ENCODE data around the gene APOA1. TPM values are rescaled to one million over a fixed set of nuclear protein-coding genes. Genes with fewer than 3 reads are reported as not detected.

The APOA1 gene
- polyA plus RNA-seq, 12 donors: 0.75 to 46.8 (median 2.3) TPM; not detected in 1

DNA sequence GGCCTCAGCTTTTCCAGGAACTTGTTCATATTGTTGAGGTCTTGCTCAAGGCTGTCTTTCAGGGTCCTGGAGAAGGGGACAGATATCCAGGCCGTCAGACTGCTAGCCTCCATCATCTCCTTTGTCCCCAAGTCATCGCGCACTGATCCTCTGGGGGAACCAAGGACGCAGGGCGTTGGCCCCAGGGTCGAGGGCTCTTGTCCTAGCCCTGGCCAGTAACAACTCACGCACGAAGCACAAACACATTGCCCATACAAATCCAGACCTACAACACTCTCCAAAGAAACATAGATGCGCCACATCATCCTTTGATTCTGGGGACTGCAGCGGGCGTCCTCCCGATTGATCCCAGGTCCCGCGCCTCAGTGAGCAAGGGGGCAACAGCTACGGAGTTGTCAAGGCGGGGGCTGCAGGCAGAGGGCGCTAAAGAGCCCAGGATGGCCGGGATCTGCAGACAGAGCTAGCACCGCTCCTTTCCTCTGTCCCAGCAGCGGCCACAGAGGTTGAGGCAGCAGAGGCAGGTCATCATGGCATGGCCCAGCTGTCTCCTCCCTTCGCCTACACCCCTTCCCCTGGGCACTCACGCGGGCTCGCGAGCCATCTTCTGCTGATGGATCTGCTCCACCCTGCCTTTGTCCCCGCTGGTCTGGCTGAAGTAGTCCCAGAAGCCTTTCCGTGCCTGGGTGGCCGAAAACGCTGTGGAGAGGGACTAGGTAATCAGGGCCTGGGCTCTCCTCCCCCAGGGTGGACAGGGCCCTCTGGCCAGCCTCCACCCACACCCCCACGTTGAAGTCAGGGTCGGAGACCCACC, 46.2 kb downstream of the APOA1 start:
- peak; percentile 67 for DNase-seq

DNA sequence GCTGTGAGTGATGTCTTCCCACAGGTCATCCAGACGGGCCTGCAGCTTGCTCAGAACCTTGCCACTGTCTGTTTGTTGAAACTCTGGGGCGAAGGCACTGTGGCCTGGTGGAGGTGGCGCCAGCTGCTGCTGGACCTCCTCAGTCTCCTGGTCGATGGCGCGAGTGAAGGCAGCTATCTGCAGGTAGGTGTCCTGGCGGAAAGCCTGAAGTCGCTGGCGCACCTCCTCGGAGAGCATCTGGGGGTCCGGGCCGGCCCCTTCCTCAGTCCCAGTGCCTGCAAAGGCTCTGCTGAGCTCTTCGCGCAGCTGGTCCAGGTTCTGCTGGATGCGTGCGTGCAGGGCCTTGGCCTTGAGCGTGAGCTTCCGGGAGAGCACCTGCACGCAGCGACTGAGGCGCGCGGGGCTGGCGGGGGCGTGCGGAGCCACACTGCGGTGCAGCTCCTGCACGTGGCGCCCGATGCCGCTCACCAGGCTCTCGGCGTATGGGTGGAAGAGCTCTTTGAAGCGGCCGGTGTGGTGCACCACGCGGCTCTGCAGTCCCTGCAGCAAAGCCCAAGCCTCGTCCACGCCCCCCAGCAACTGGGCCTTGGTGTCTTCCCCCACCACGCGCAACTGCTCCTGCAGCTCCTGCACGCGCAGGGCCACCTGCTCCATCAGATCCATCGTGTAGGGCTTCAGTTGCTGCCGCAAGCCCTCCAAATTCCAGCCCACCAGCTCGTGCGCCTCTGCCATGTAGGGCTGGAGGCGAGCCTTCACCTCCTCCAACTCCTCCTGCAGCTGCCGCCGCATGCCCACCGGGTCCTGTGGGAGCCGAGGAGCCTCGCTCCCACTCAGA, 47.0 kb downstream of the APOA1 start:
- no peak for DNase-seq

DNA sequence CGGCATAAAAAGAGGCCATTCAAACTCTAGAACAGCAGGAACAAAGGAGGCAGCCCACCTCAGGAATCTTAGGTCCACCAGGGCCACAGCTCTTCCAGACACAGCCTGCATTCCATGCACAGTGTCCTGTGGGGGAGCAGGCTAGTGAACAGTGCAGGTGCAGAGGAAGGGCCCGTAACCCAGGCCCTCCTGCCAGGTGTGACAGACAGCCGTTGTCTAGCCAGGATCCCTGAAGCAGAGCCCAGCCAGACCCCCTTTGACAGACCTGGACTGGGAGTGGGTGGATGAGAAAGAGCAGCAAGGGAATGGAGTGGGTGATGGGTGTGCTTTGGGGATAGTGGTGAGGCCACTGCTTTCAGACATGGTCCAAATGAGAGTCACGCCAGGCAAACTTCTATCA, 48.4 kb downstream of the APOA1 start:
- DNase-seq: no peak

DNA sequence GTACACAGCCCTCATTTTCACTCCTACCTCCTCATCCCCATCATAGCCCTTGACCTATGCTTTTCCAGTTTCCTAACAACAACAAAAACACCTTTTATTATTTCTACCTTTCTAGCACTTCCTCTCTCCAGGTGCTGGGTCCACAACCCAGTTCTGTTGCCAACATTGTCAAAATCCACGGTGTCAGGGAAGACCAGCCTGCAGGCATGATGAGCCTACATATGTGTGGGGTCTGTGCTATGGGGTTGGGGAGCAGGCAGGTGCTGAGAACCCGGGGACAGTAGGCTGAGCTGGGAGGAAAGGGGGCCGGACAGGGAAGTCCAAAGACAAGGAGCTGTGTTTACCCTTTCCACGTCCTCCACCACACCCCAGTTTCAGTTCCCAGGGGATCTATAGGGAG, 48.9 kb downstream of the APOA1 start:
- DNase-seq: no peak

DNA sequence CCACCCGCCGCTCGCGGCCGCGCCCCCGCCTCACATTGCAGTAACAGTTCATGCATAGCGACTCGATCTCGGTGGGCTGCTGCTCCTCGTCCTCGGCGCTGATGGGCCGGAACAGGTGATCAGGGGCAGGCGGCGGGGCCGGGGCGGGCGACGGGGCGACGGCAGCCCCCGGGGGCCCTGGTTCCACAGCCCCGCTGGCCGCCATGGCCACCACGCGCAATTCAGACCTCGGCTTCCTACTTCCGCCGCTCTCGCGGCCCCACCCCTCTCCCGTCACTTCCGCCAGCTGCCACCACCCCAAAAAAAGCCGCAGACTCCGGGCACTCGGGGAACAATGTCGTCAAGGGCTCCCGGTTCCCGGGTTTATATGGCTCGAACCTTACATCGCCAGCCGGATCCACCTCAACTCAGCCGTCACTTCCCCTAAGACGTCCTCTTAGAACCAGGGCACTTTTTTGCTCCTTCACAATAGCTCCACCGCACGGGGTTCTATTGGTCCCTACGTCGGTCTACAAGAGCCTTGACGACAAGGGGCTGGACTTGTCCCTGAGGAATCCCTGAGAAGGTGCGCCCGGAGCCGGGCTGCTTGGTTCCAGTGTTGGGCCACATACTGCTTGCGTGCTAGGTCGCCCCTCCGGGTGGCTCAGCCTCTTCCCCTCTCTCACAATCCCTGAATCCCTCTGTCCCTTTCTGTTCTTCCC, 49.5 kb downstream of the APOA1 start, which contains the start of gene ZPR1:
Gene ZPR1, minus strand, starts transcription at position 238 of the 701 bp plus-strand sequence. Its CDS starts 33 bp downstream, at position 205.
- peak; percentile 85 for DNase-seq

DNA sequence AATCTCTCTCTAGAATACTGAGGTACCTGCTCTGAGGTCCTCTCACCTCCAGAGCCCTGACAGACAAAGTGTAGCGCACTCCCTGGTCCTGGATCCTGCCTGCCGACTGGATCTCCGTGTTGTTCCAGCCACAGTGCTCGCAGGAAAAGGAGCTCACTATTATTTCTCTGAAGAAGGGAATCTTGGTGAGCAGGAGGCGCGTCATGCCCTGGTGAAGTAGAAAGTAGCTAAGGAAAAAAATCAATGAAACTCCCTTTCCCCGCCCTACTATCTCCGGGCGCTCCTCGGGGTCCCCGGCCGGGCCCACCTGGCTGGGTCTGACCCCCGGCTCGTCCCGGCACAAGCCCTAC, 50.0 kb downstream of the APOA1 start:
- no peak for DNase-seq

DNA sequence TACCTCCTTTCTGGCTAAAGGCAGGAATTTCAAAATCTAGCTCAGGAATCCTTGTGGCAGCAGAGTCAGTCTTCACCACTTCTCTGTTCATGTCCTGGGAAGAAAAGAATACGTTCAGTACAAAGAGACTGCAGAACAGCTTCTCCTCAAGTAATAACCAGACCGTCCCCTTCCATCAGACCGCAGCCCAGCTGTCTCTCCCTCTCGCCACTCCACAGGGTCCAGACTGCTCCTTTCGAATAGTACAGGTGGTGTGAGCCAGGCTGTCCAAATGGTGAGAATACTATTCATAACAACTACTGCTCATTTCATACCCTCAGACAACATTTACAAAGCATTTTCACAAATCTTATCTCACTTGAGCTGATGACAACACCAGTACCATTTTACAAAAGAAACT, 50.5 kb downstream of the APOA1 start:
- DNase-seq: no peak

DNA sequence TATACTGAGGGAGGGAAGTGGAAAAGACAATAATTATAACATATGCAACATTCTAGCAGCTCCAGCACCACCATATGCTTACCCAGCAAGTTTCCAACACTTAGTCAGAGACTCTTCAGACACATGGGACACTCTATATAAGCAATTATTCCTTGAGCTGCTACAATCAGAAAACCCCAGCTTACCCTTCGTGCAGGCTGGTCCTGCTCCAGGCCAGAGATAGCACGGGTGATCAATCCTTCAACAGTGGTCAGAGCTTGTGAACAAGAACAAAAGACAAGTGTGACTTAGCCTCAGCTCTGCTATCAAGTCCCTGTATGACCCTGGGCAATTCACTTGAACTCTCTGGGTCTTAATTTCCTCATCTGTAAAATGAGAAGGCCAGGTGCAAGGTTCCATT, 51.1 kb downstream of the APOA1 start:
- DNase-seq: no peak

Other genes starting within 250 kb of the APOA1 start
- 10 to 100 TPM in 11 of 12 donors, not detected in 1; 14.5 to 26.0 (median 19.6) TPM for gene BUD13, start 64.6 kb downstream of the APOA1 start, polyA plus RNA-seq (ENCODE audit: insufficient read length in 12 of 12)
- 10 to 100 TPM in 11 of 12 donors, not detected in 1; 11.3 to 45.7 (median 41.2) TPM for gene ZPR1, start 49.6 kb downstream of the APOA1 start, polyA plus RNA-seq (ENCODE audit: insufficient read length in 12 of 12)
- gene APOA5, start 45.7 kb downstream of the APOA1 start, polyA plus RNA-seq (ENCODE audit: insufficient read length in 12 of 12): not detected
- gene APOA4, start 14.3 kb downstream of the APOA1 start, polyA plus RNA-seq (ENCODE audit: insufficient read length in 12 of 12): not detected
- 1 to 10 TPM in 3 of 12 donors, under 1 TPM in 3, not detected in 6; 0.36 to 8.7 (median 0.96) TPM for gene APOC3, start 7.7 kb downstream of the APOA1 start, polyA plus RNA-seq (ENCODE audit: insufficient read length in 12 of 12)

Data from muscle of arm (tissue), 12 donors.